SU-DHL-6 (cell line): ENCODE data around the gene CATSPERD.

Experiments
- EZH2phosphoT487 ChIP-seq: fragments of 200-600 bp; sonication (generic), shearing (Covaris generic); conservative IDR thresholded peaks from 2 replicates; pipeline ENCODE4 v1.6.1; 2018; ENCODE audit warnings: mild to moderate bottlenecking, antibody characterized with exemption, low read length, moderate library complexity, mixed read lengths
- TF ChIP-seq, protein P1 (sequence below): fragments of 200-600 bp; sonication (generic); IDR thresholded peaks from one replicate; pipeline ENCODE4 v1.5.1; 2017; ENCODE audit warnings: antibody characterized with exemption, mild to moderate bottlenecking, low read length, moderate library complexity; ENCODE audit not compliant: insufficient read depth, poor library complexity, severe bottlenecking

DNA sequence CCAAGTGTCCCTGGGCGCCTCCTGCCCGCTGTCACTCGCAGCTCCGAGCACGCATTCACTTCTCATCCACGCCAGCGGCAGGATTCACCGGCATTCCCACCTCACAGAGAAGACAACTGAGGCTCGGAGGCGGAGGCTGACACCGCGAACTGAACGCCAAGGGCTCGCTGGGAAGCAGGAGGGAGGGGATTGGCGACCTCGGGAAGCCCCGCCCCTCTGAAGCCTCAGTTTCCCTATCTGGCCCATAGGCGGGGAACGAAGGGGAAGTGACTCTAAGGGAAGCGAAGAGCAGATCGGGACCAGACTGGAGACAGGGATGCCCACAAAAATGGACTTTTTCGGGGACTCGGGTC is 40.4 kb upstream of the CATSPERD start:
- TF ChIP-seq, protein P1, sequence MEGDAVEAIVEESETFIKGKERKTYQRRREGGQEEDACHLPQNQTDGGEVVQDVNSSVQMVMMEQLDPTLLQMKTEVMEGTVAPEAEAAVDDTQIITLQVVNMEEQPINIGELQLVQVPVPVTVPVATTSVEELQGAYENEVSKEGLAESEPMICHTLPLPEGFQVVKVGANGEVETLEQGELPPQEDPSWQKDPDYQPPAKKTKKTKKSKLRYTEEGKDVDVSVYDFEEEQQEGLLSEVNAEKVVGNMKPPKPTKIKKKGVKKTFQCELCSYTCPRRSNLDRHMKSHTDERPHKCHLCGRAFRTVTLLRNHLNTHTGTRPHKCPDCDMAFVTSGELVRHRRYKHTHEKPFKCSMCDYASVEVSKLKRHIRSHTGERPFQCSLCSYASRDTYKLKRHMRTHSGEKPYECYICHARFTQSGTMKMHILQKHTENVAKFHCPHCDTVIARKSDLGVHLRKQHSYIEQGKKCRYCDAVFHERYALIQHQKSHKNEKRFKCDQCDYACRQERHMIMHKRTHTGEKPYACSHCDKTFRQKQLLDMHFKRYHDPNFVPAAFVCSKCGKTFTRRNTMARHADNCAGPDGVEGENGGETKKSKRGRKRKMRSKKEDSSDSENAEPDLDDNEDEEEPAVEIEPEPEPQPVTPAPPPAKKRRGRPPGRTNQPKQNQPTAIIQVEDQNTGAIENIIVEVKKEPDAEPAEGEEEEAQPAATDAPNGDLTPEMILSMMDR = no peak
- no peak for TF ChIP-seq EZH2phosphoT487
